GM12892 (cell line): ENCODE data around the gene AOPEP.

Experiments
- POLR2A ChIP-seq: IDR thresholded peaks from 2 replicates; pipeline ENCODE4 v1.6.1; 2011; ENCODE audit warnings: low read depth, low read length, control low read depth
- POLR2AphosphoS5 ChIP-seq: IDR thresholded peaks from 2 replicates; pipeline ENCODE4 v1.6.1; 2011; ENCODE audit warnings: low read depth, low read length, control low read depth

- TF ChIP-seq POLR2AphosphoS5 (no peak), POLR2A (no peak)
Measured at GRCh38 chr9:95014917-95015316, 288.4 kb downstream of the AOPEP start.
